KBM-7 (cell line): ENCODE results near the gene LIMK1.
"Not testable (repeated sequence)": the region's sequence is repeated elsewhere in the genome, so short reads cannot be mapped to it uniquely, and the experiment has no call there.

Experiments
- DNase-seq: peaks from one replicate; pipeline ENCODE4 v3.0.0-alpha.2; 2015
- in situ Hi-C: fragments of 300-500 bp; cut with MboI; formaldehyde crosslinking; loops from 2 replicates; pipeline ENCODE4 v1.14.3; 2020; ENCODE audit warnings: low sequenced_read_pairs, low pct_unique_long_range_greater_than_20kb, mixed read lengths

Gene LIMK1

GRCh38 chr7:74148491-74148890 lies 64.9 kb downstream of the LIMK1 start:
- DNase-seq, result no peak
- in situ Hi-C loops, result no loop called here

GRCh38 chr7:74149071-74149470 lies 65.5 kb downstream of the LIMK1 start:
- no peak for DNase-seq
- in situ Hi-C loops, result no loop called here

- in situ Hi-C loops, result no loop called here
- no peak for DNase-seq
Observed at GRCh38 chr7:74149603-74150002, 66.0 kb downstream of the LIMK1 start.

- DNase-seq, result no peak
- in situ Hi-C loops, result no loop called here
Observed at GRCh38 chr7:74153736-74154135, 70.1 kb downstream of the LIMK1 start.

GRCh38 chr7:74155810-74156395 lies 72.3 kb downstream of the LIMK1 start:
- in situ Hi-C loops, result no loop called here
- DNase-seq, result no peak

- in situ Hi-C loops, result no loop called here
- no peak for DNase-seq
Observed at GRCh38 chr7:74157605-74158004, 74.0 kb downstream of the LIMK1 start.

GRCh38 chr7:74164985-74165456 lies 81.4 kb downstream of the LIMK1 start:
- in situ Hi-C loops, result no loop called here
- DNase-seq, result peak; percentile 60

- in situ Hi-C loops, result no loop called here
- DNase-seq, result no peak
Observed at GRCh38 chr7:74165867-74166593, 82.4 kb downstream of the LIMK1 start.

- DNase-seq, in situ Hi-C loops: not testable (repeated sequence)
Observed at GRCh38 chr7:74167324-74167723, 83.7 kb downstream of the LIMK1 start.
